ENCODE measurements around the gene SLC4A3.

SLC4A3 gene

GRCh38 chr2:219612577-219613286 is 14.7 kb upstream of the SLC4A3 start:
- DNase-seq: no peak

GRCh38 chr2:219613461-219614070 is 13.9 kb upstream of the SLC4A3 start:
- no peak for DNase-seq

GRCh38 chr2:219614076-219614860 is 13.2 kb upstream of the SLC4A3 start:
- DNase-seq: no peak

GRCh38 chr2:219615036-219615435 is 12.4 kb upstream of the SLC4A3 start:
- no peak for DNase-seq

DNA sequence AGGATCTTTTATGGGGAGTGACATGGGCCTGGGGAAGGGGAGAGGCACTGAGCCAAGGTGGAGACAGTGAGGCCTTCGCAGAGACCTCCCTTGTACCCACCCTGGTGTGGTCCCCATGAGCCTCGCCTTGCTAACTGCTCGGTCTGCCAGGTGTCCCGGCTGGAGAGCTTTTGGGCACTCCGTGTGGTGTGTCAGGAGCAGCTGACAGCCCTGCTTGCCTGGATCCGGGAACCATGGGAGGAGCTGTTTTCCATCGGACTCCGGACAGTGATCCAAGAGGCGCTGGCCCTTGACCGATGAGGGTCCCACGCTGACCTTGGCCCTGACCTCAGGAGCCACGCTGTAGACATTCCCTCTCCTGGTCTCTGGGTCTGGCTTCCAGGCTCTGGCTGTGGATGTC is 11.5 kb upstream of the SLC4A3 start:
- no peak for DNase-seq

DNA sequence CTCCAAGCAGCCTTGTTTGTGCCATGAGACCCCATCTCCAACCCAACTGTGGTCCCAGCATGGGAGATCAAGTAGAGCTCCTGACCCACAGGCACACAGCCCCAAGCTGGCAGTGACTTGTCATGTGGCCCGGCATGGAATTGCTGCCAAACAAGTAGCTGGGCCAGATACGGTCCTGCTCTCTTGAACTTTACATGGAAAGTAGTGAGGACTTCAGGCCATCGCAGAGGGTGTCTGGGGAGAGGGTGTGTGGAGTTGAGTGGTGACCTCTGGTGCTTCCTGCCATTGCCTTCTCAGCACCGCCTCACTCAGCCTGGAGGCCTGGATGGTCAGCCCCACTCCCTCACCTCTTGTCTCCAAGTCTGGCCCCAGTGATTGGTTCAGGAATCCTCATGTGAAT is 10.9 kb upstream of the SLC4A3 start:
- DNase-seq: no peak

- DNase-seq: no peak
Measured at GRCh38 chr2:219618733-219619122, 8.7 kb upstream of the SLC4A3 start.

GRCh38 chr2:219619235-219619634 is 8.2 kb upstream of the SLC4A3 start:
- no peak for DNase-seq

- DNase-seq: no peak
Measured at GRCh38 chr2:219620546-219620945, 6.9 kb upstream of the SLC4A3 start.

- DNase-seq: peak; percentile 17
Measured at GRCh38 chr2:219621935-219622334, 5.5 kb upstream of the SLC4A3 start.

DNA sequence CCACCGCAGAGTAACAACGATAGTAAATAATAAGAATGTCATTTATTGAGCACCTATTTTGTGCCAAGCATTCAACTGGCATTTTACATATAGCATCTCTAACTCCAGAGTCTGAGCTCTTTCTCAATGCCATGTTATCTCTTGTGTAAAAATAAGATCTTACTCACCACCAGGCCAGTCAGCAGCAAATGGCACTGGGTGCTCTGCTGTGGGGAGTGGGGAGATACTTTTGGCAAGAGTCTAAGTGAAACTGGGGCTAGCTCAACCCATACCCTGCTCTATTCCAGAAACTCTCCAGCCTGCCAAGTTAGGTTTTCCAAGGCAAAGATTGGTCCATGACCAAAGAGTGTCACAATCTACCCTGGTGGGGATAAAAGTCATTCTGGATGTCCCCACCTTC is 5.0 kb upstream of the SLC4A3 start:
- DNase-seq: no peak

DNA sequence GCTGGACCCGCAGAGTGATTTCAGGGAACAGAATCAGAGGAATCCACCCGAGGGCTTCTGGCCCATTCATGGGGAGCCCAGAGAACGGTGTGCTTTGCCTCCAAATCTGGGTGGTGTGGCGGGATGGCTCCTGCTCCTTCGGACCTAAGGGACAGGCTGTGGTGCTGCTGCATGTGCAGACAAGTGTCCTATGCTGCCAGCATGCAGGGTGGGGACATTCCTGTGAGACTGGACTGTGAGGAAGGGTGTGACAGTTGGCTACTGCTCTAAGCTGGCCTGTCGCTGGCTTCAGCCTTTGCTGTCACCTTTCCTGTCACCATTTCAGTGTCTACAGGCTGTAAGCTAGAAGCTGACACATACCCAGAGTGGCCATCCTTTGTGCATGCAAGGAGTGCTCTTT is 2.9 kb upstream of the SLC4A3 start:
- no peak for DNase-seq

DNA sequence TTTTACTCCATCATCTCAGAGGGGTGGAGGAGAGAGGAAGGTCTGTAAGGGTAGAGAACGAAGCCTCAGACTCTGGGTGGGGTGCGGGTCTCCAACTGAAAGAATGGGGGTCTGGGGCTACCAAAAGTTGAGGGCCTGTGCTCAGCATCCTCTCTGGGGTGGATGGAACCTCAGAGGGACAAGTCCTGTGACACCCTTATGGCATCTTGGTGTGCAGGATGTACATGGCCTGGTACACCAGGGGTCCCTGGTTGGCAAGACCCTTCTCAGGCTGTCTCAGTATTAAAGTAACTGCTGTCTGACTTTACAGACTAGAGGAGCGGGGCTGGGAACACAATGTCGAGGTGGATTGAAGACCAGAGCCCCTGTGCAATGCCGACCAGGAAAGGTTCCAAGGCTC is 2.3 kb upstream of the SLC4A3 start:
- no peak for DNase-seq

GRCh38 chr2:219626540-219626939 is 890 bp upstream of the SLC4A3 start:
- DNase-seq: no peak

DNA sequence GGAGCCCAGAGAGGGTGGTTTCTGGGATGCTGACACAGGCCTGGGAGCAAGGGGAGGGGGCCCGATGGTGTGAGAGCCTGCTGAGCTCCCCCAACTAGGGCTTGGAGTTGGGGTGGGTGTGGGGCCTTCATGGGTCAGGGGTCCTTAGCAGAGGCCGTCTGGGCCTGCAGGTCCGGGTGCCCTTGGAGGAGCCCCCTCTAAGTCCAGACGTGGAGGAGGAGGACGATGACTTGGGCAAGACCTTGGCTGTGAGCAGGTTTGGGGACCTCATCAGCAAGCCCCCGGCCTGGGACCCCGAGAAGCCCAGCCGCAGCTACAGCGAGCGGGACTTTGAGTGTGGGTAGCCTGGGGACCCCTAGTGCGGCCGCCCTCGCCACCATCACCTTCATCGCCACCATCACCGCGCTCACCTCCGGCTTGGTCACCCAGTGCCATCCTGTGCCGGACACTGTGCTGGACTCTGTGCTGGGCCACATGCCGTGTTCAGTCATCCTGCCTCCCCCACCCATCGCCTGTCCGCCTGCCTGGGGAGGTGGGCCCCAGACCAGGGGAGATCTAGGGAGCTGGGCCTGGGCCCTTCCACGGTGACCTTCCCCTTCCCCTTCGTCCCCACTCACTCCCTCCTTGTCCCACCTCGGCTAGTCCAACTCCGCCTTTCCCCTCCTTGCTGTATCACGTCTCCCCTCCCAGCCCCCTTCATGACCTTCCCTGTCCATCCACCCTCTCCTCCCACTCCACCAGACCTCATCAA is 980 bp downstream of the SLC4A3 start:
- DNase-seq: no peak

GRCh38 chr2:219628986-219629901 is 1.8 kb downstream of the SLC4A3 start:
- DNase-seq: peak; percentile 54

DNA sequence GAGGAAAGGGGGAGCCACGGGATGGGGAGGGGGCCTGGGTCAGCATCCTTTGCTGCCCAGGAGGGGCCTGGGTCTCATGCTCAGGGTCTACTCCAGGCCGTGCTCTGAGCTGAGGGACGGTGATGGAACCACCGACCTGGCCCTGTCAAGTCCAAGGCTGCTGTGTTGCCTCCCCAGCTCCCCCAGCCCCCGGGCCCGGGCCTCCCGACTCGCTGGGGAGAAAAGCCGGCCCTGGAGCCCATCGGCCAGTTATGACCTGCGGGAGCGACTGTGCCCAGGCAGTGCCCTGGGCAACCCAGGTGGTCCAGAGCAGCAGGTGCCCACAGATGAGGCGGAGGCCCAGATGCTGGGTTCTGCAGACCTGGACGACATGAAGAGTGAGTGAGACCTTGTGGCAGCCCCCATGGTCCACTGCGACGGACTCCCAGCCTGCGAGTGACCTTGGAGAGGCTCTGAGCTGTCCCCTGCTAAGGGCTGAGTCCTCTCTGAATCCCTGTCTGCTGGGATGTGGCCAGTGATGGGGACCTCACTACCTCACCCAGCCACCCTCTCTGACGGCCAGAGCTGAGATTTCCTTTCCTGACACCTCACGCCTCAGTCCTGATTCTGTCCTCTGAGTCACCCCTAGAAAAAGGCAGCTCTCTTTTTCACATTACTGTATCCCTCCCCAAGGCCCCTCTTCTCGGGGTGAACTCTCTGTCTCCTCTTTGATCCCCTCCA is 2.7 kb downstream of the SLC4A3 start:
- DNase-seq: no peak

DNA sequence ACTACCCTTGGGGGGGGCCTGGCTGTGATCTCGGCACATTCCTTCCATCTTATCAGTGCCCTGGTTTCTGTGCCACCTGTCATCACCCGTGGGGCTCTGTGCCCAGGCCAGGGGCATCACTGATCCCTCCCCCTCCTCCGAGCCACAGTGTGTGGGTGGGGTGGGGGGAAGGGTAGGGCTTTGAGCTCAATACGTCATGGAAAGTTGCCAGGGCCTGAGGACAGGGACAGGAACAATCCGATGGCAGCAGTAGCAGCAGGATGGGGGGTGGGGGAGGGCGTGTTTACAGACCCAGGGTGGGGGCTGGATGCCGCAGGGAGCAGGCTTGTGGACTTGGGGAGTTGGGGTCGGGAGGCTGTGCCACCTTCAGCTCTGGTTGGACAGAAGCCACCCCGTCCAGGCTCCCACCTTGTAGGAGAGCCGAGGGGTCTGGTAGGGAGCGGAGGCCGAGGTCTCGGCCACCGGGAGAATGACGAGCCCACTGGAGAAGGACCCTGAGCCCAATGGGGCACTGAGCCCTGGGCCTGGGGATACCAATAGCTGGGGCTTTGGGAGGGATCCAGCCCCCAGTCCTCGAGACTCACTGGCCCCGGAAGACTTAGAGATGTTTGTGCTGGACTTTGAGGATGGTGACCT is 3.5 kb downstream of the SLC4A3 start:
- no peak for DNase-seq

GRCh38 chr2:219631406-219631891 is 4.0 kb downstream of the SLC4A3 start:
- DNase-seq: no peak

GRCh38 chr2:219631904-219632759 is 4.7 kb downstream of the SLC4A3 start:
- no peak for DNase-seq
